ENCODE data around the gene UBE2E2. TPM values are rescaled to one million over a fixed set of nuclear protein-coding genes. Genes with fewer than 3 reads are reported as not detected.

UBE2E2 gene
- total RNA-seq, 1 donor from 2014 or later = 115 TPM

- Histone ChIP-seq H3K4me1 (ENCODE audit: control insufficient read depth in 3 of 3, insufficient read depth in 3 of 3, low read length in 3 of 3) (no peaks in the 10 kb centered on the region), H3K27ac (ENCODE audit: low read depth, low read length) (no peak overlapping the region), H3K27me3 (ENCODE audit: control insufficient read depth in 3 of 3, insufficient read depth in 3 of 3, low read length in 3 of 3) (no peaks in the 10 kb centered on the region), H3K4me3 (ENCODE audit: low read length in 3 of 3) (no peak overlapping the region), H3K9ac (ENCODE audit: low read depth in 1 of 3, low read length in 3 of 3) (no peak overlapping the region), H3K36me3 (ENCODE audit: control insufficient read depth in 3 of 3, insufficient read depth in 3 of 3, low read length in 3 of 3) (peaks cover 0 to 3% (median 0%) of the 10 kb centered on the region in 3 donors), H3K9me3 (ENCODE audit: control insufficient read depth in 3 of 3, low read length in 3 of 3) (no peaks in the 10 kb centered on the region)
Observed at GRCh38 chr3:23591374-23591773, 388.2 kb downstream of the UBE2E2 start.

GRCh38 chr3:23592961-23593931 is 390.1 kb downstream of the UBE2E2 start:
- no peak overlapping the region for H3K9ac ChIP-seq (ENCODE audit: low read depth in 1 of 3, low read length in 3 of 3)
- H3K27ac ChIP-seq (ENCODE audit: low read depth, low read length) = no peak overlapping the region
- no peak overlapping the region for H3K4me3 ChIP-seq (ENCODE audit: low read length in 3 of 3)
- no peaks in the 10 kb centered on the region for H3K27me3 ChIP-seq (ENCODE audit: control insufficient read depth in 3 of 3, insufficient read depth in 3 of 3, low read length in 3 of 3)
- no peaks in the 10 kb centered on the region for H3K9me3 ChIP-seq (ENCODE audit: control insufficient read depth in 3 of 3, low read length in 3 of 3)
- no peaks in the 10 kb centered on the region for H3K4me1 ChIP-seq (ENCODE audit: control insufficient read depth in 3 of 3, insufficient read depth in 3 of 3, low read length in 3 of 3)
- H3K36me3 ChIP-seq (ENCODE audit: control insufficient read depth in 3 of 3, insufficient read depth in 3 of 3, low read length in 3 of 3) = peaks cover 0 to 3% (median 2%) of the 10 kb centered on the region in 3 donors

- no peak overlapping the region for H3K27ac ChIP-seq (ENCODE audit: low read depth, low read length)
- no peaks in the 10 kb centered on the region for H3K4me1 ChIP-seq (ENCODE audit: control insufficient read depth in 3 of 3, insufficient read depth in 3 of 3, low read length in 3 of 3)
- peaks cover 0 to 3% (median 2%) of the 10 kb centered on the region in 3 donors for H3K36me3 ChIP-seq (ENCODE audit: control insufficient read depth in 3 of 3, insufficient read depth in 3 of 3, low read length in 3 of 3)
- H3K4me3 ChIP-seq (ENCODE audit: low read length in 3 of 3) = no peak overlapping the region
- H3K9me3 ChIP-seq (ENCODE audit: control insufficient read depth in 3 of 3, low read length in 3 of 3) = no peaks in the 10 kb centered on the region
- no peak overlapping the region for H3K9ac ChIP-seq (ENCODE audit: low read depth in 1 of 3, low read length in 3 of 3)
- H3K27me3 ChIP-seq (ENCODE audit: control insufficient read depth in 3 of 3, insufficient read depth in 3 of 3, low read length in 3 of 3) = no peaks in the 10 kb centered on the region
Observed at GRCh38 chr3:23594066-23594465, 390.9 kb downstream of the UBE2E2 start.

GRCh38 chr3:23594894-23595670 is 392.0 kb downstream of the UBE2E2 start:
- no peaks in the 10 kb centered on the region for H3K9me3 ChIP-seq (ENCODE audit: control insufficient read depth in 3 of 3, low read length in 3 of 3)
- H3K9ac ChIP-seq (ENCODE audit: low read depth in 1 of 3, low read length in 3 of 3) = no peak overlapping the region
- H3K4me3 ChIP-seq (ENCODE audit: low read length in 3 of 3) = no peak overlapping the region
- H3K4me1 ChIP-seq (ENCODE audit: control insufficient read depth in 3 of 3, insufficient read depth in 3 of 3, low read length in 3 of 3) = peaks cover 0 to 10% (median 4%) of the 10 kb centered on the region in 3 donors
- no peaks in the 10 kb centered on the region for H3K27me3 ChIP-seq (ENCODE audit: control insufficient read depth in 3 of 3, insufficient read depth in 3 of 3, low read length in 3 of 3)
- peaks cover 0 to 2% (median 0%) of the 10 kb centered on the region in 3 donors for H3K36me3 ChIP-seq (ENCODE audit: control insufficient read depth in 3 of 3, insufficient read depth in 3 of 3, low read length in 3 of 3)
- no peak overlapping the region for H3K27ac ChIP-seq (ENCODE audit: low read depth, low read length)

- peaks cover 0 to 2% (median 0%) of the 10 kb centered on the region in 3 donors for H3K36me3 ChIP-seq (ENCODE audit: control insufficient read depth in 3 of 3, insufficient read depth in 3 of 3, low read length in 3 of 3)
- H3K9me3 ChIP-seq (ENCODE audit: control insufficient read depth in 3 of 3, low read length in 3 of 3) = no peaks in the 10 kb centered on the region
- no peaks in the 10 kb centered on the region for H3K27me3 ChIP-seq (ENCODE audit: control insufficient read depth in 3 of 3, insufficient read depth in 3 of 3, low read length in 3 of 3)
- H3K9ac ChIP-seq (ENCODE audit: low read depth in 1 of 3, low read length in 3 of 3) = no peak overlapping the region
- no peak overlapping the region for H3K27ac ChIP-seq (ENCODE audit: low read depth, low read length)
- H3K4me3 ChIP-seq (ENCODE audit: low read length in 3 of 3) = no peak overlapping the region
- H3K4me1 ChIP-seq (ENCODE audit: control insufficient read depth in 3 of 3, insufficient read depth in 3 of 3, low read length in 3 of 3) = peaks cover 0 to 17% (median 11%) of the 10 kb centered on the region in 3 donors
Observed at GRCh38 chr3:23595851-23596250, 392.7 kb downstream of the UBE2E2 start.

- Histone ChIP-seq H3K27ac (ENCODE audit: low read depth, low read length) (no peak overlapping the region), H3K36me3 (ENCODE audit: control insufficient read depth in 3 of 3, insufficient read depth in 3 of 3, low read length in 3 of 3) (peaks cover 0 to 2% (median 0%) of the 10 kb centered on the region in 3 donors), H3K4me1 (ENCODE audit: control insufficient read depth in 3 of 3, insufficient read depth in 3 of 3, low read length in 3 of 3) (peaks cover 5 to 30% (median 16%) of the 10 kb centered on the region in 3 donors), H3K9ac (ENCODE audit: low read depth in 1 of 3, low read length in 3 of 3) (no peak overlapping the region), H3K4me3 (ENCODE audit: low read length in 3 of 3) (no peak overlapping the region), H3K9me3 (ENCODE audit: control insufficient read depth in 3 of 3, low read length in 3 of 3) (no peaks in the 10 kb centered on the region), H3K27me3 (ENCODE audit: control insufficient read depth in 3 of 3, insufficient read depth in 3 of 3, low read length in 3 of 3) (no peaks in the 10 kb centered on the region)
Observed at GRCh38 chr3:23600167-23600871, 397.2 kb downstream of the UBE2E2 start.

GRCh38 chr3:23601091-23601822 is 398.1 kb downstream of the UBE2E2 start:
- H3K27ac ChIP-seq (ENCODE audit: low read depth, low read length) = no peak overlapping the region
- no peaks in the 10 kb centered on the region for H3K27me3 ChIP-seq (ENCODE audit: control insufficient read depth in 3 of 3, insufficient read depth in 3 of 3, low read length in 3 of 3)
- H3K9ac ChIP-seq (ENCODE audit: low read depth in 1 of 3, low read length in 3 of 3) = no peak overlapping the region
- H3K36me3 ChIP-seq (ENCODE audit: control insufficient read depth in 3 of 3, insufficient read depth in 3 of 3, low read length in 3 of 3) = peaks cover 0 to 2% (median 0%) of the 10 kb centered on the region in 3 donors
- no peak overlapping the region for H3K4me3 ChIP-seq (ENCODE audit: low read length in 3 of 3)
- peaks cover 5 to 30% (median 16%) of the 10 kb centered on the region in 3 donors for H3K4me1 ChIP-seq (ENCODE audit: control insufficient read depth in 3 of 3, insufficient read depth in 3 of 3, low read length in 3 of 3)
- no peaks in the 10 kb centered on the region for H3K9me3 ChIP-seq (ENCODE audit: control insufficient read depth in 3 of 3, low read length in 3 of 3)

- H3K4me3 ChIP-seq (ENCODE audit: low read length in 3 of 3) = no peak overlapping the region
- H3K9me3 ChIP-seq (ENCODE audit: control insufficient read depth in 3 of 3, low read length in 3 of 3) = no peaks in the 10 kb centered on the region
- H3K4me1 ChIP-seq (ENCODE audit: control insufficient read depth in 3 of 3, insufficient read depth in 3 of 3, low read length in 3 of 3) = peaks cover 5 to 30% (median 16%) of the 10 kb centered on the region in 3 donors
- no peaks in the 10 kb centered on the region for H3K27me3 ChIP-seq (ENCODE audit: control insufficient read depth in 3 of 3, insufficient read depth in 3 of 3, low read length in 3 of 3)
- peaks cover 0 to 2% (median 0%) of the 10 kb centered on the region in 3 donors for H3K36me3 ChIP-seq (ENCODE audit: control insufficient read depth in 3 of 3, insufficient read depth in 3 of 3, low read length in 3 of 3)
- H3K9ac ChIP-seq (ENCODE audit: low read depth in 1 of 3, low read length in 3 of 3) = no peak overlapping the region
- H3K27ac ChIP-seq (ENCODE audit: low read depth, low read length) = no peak overlapping the region
Observed at GRCh38 chr3:23602971-23603370, 399.8 kb downstream of the UBE2E2 start.

GRCh38 chr3:23607184-23607847 is 404.2 kb downstream of the UBE2E2 start:
- Histone ChIP-seq H3K9me3 (ENCODE audit: control insufficient read depth in 3 of 3, low read length in 3 of 3) (no peaks in the 10 kb centered on the region), H3K9ac (ENCODE audit: low read depth in 1 of 3, low read length in 3 of 3) (no peak overlapping the region), H3K4me3 (ENCODE audit: low read length in 3 of 3) (no peak overlapping the region)

More at GRCh38 chr3:23607184-23607847, 404.2 kb downstream of the UBE2E2 start:
- H3K27ac ChIP-seq (ENCODE audit: low read depth, low read length) = no peak overlapping the region
- H3K27me3 ChIP-seq (ENCODE audit: control insufficient read depth in 3 of 3, insufficient read depth in 3 of 3, low read length in 3 of 3) = no peaks in the 10 kb centered on the region
- peaks cover 0 to 6% (median 1%) of the 10 kb centered on the region in 3 donors for H3K4me1 ChIP-seq (ENCODE audit: control insufficient read depth in 3 of 3, insufficient read depth in 3 of 3, low read length in 3 of 3)
- no peaks in the 10 kb centered on the region for H3K36me3 ChIP-seq (ENCODE audit: control insufficient read depth in 3 of 3, insufficient read depth in 3 of 3, low read length in 3 of 3)
